ENCODE data around the gene IQCM. TPM values are rescaled to one million over a fixed set of nuclear protein-coding genes. Genes with fewer than 3 reads are reported as not detected.

IQCM gene
- polyA plus RNA-seq, 3 donors from 2014 or later, result not detected

DNA sequence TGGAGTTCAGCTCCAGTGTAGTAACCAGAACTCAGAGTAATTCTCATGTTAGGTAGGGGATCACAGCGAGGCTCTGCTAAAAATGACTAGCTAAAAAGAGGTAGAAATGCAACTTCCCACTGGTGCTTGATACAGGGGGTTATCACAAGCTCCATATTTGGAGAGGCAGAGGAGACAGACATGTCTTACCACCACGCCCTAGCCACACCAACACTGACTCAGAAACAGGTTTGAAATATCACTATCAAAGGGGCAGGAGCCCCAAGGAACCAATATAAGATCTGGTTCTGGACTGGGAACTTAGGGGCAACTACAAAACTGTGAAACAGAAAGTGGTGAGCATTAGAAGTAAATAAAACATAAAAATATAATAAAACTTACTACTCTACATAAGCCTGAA, 62.9 kb downstream of the IQCM start:
- Mint-ChIP-seq H3K27me3 (ENCODE audit: low read depth in 3 of 3) (no peaks in the 10 kb centered on the region), H3K9me3 (peaks cover 2 to 15% (median 8%) of the 10 kb centered on the region in 6 donors), H3K4me3 (no peak overlapping the region), H3K27ac (no peak overlapping the region), H3K4me1 (no peaks in the 10 kb centered on the region), H3K36me3 (peaks cover 0 to 5% (median 0%) of the 10 kb centered on the region in 3 donors)
- DNase-seq, result no peak

DNA sequence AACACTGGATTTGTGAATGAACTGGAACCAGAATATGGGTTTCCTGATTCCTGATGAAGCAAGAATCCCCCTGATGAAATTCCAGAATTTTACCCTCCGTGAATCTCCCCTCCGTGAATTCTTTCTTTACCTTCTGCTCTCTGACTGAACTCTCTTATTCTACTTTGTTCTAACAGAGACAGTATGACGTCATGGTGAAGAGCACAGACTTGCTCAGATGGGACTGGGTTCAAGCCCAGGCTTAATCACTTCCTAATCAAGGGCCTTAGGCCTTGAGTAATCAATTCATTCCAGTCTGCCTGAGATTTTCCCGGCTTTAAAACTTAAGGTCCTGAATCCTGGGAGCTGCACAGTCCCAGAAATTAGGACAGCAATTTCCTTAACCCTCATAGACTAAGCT, 64.5 kb downstream of the IQCM start:
- Mint-ChIP-seq H3K4me3 (no peak overlapping the region), H3K36me3 (peaks cover 0 to 5% (median 0%) of the 10 kb centered on the region in 3 donors), H3K27me3 (ENCODE audit: low read depth in 3 of 3) (no peaks in the 10 kb centered on the region), H3K4me1 (no peaks in the 10 kb centered on the region), H3K27ac (no peak overlapping the region), H3K9me3 (peaks cover 2 to 19% (median 10%) of the 10 kb centered on the region in 6 donors)
- no peak for DNase-seq

DNA sequence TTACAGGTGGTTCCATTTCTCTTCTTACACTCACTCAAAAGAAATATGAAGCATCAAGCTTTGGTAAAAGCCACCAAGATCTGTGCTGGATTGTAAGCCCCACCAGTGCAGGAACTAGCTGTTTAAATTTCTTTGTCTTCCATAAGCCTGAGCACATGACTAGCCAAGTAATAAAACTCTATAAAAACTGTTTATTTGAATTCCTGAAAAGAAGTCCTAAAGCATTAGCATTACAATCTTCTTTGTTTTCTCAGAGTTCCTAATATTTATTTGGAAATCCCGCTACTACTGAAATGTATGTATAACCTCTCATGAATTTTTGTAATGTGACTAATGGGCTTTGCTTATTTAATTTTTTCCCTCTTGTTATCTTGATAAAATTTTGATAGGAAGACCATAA, 65.9 kb downstream of the IQCM start:
- no peak overlapping the region for H3K4me3 Mint-ChIP-seq
- H3K27me3 Mint-ChIP-seq (ENCODE audit: low read depth in 3 of 3), result no peaks in the 10 kb centered on the region
- H3K36me3 Mint-ChIP-seq, result peaks cover 0 to 1% (median 0%) of the 10 kb centered on the region in 3 donors
- DNase-seq, result no peak
- no peak overlapping the region for H3K27ac Mint-ChIP-seq
- no peaks in the 10 kb centered on the region for H3K4me1 Mint-ChIP-seq
- H3K9me3 Mint-ChIP-seq, result peaks cover 2 to 15% (median 11%) of the 10 kb centered on the region in 6 donors

DNA sequence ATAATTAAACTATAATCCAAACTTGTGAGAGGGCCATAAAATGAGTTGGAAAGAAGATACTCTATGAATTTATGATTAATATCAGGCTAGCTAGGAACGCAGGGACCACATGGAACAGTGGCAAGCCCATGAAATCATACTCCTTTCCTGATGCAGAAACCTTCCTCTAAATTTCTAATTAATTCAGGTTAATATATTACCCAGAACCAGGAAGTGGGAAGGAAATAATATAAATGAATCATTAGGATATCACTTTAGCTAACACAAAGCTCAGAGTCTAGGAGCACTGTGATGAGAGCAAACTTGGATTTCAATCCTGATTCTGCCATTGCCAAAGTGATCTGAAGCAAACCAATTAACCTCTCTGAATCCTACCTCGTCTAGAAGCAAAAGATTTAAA, 68.0 kb downstream of the IQCM start:
- Mint-ChIP-seq H3K27me3 (ENCODE audit: low read depth in 3 of 3) (peaks cover 0 to 1% (median 0%) of the 10 kb centered on the region in 3 donors), H3K4me3 (no peak overlapping the region), H3K36me3 (no peaks in the 10 kb centered on the region), H3K27ac (no peak overlapping the region), H3K4me1 (no peaks in the 10 kb centered on the region), H3K9me3 (peaks cover 1 to 22% (median 9%) of the 10 kb centered on the region in 6 donors)
- no peak for DNase-seq

DNA sequence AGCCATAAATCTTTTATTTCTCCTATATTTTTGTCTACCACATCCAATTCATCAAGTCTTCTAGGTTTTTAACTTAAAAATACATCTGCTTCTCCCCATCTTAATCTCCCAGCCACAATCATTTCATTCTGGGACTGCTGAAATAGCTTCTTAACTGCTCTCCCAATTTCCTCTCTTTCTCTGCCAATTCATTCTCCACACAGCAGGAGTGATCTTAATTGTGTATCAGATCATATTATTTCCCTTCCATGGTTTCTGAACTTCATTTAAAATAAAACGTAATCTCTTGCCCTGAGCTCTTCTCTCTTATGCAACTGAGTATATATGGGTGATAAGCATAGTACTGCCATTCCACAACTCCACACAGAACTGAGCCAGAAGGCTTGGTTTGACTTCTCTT, 69.4 kb downstream of the IQCM start:
- Mint-ChIP-seq H3K27ac (no peak overlapping the region), H3K4me1 (no peaks in the 10 kb centered on the region)
- DNase-seq, result no peak

DNA sequence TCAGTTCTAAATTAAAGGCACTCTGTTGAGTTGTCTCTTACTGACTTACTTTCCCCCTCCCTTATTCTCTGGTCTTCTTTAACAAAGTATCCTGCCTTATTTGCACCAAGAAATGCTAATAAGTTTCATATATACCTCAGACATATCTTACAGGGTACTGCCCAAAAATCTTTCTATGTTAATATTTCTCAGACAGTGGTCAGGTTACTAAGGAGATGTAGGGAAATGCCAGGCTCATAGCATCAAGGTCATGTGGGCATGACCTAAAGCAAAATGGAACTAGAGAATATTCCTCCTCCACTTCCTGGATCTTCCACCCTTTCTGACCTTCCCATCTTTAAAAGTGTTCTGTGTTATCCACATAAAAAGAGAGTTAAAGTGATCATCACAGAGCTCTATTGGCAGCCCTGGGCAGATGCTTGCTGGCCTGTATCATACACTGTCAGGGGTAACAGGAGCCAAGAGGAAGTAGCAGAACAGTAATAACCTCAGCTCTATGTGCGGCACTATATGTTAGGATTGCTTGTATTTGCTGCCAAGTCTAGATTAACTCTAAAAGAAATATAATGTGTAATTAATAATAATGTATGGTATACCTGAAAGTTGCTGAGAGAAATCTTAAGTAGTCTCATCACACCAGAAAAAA, 74.3 kb downstream of the IQCM start:
- Mint-ChIP-seq H3K4me3 (no peak overlapping the region), H3K4me1 (no peaks in the 10 kb centered on the region), H3K36me3 (no peaks in the 10 kb centered on the region), H3K27ac (no peak overlapping the region), H3K27me3 (ENCODE audit: low read depth in 3 of 3) (peaks cover 0 to 1% (median 0%) of the 10 kb centered on the region in 3 donors), H3K9me3 (peaks cover under 1 to 18% (median 5%) of the 10 kb centered on the region in 6 donors)
- no peak for DNase-seq

More for the DNA sequence above, 69.4 kb downstream of the IQCM start:
- H3K4me3 Mint-ChIP-seq, result no peak overlapping the region
- H3K27me3 Mint-ChIP-seq (ENCODE audit: low read depth in 3 of 3), result peaks cover 0 to 1% (median 0%) of the 10 kb centered on the region in 3 donors
- no peaks in the 10 kb centered on the region for H3K36me3 Mint-ChIP-seq
- H3K9me3 Mint-ChIP-seq, result peaks cover 0 to 15% (median 7%) of the 10 kb centered on the region in 6 donors

DNA sequence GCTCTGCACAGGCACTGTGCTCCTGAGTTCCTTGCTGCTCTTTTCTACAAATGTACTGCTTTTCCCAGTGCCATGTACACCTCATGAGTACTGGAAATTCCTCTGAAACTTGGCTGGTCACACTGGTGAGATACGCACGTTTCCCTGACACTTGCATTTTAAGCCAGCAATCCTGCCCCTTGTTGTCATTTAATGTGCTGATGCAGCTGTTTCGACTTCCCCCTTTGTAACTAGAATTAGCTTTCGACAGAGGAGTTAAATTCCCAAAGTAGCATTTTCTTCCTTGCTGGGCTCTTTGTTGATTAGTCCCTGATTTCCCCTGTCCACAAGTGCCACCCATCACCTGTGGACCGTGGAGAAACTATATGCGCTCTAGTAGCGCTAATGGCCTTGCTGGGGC, 77.5 kb downstream of the IQCM start:
- Mint-ChIP-seq H3K27ac (no peak overlapping the region), H3K27me3 (ENCODE audit: low read depth in 3 of 3) (no peaks in the 10 kb centered on the region), H3K9me3 (peaks cover 2 to 9% (median 5%) of the 10 kb centered on the region in 6 donors), H3K4me1 (no peaks in the 10 kb centered on the region), H3K4me3 (no peak overlapping the region), H3K36me3 (no peaks in the 10 kb centered on the region)
- no peak for DNase-seq

DNA sequence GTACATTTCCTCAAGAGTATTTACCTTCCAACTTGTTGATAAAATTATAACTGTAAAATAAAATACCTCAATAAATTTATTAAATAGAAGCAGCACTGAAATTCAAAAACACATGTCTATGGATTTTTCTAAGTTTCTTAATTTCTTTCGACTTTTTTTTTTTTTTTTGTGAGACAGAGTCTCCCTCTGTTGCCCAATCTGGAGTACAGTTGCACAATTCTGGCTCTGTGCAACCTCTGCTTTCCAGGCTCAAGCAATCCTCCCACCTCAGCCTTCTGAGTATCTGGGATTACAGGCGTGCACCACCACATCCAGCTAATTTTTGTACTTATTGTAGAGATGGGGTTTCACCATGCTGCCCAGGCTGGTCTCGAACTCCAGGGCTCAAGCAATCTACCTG, 79.8 kb downstream of the IQCM start:
- no peak overlapping the region for H3K4me3 Mint-ChIP-seq
- H3K27ac Mint-ChIP-seq, result no peak overlapping the region

DNA sequence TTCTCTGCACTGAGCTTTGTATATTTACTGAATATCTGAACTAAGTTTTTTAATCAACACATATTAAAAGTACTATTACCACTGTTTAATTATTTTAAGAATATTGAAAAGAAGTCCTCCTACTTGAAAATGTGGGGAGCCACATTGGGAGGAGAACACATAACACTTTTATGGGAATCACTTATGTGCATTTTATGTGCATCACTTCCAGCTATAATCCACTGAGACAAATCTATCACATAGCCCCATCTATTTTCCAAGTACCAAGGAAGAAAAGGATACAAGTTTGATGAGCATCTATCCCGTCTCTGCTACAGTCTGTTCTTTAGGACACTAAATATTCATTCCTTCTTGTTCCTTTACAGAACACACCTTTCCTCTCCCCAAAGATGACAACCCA, 87.2 kb downstream of the IQCM start:
- no peak overlapping the region for H3K27ac Mint-ChIP-seq

More for the DNA sequence above, 79.8 kb downstream of the IQCM start:
- Mint-ChIP-seq H3K9me3 (peaks cover 6 to 15% (median 10%) of the 10 kb centered on the region in 6 donors), H3K4me1 (no peaks in the 10 kb centered on the region), H3K27me3 (ENCODE audit: low read depth in 3 of 3) (no peaks in the 10 kb centered on the region), H3K36me3 (no peaks in the 10 kb centered on the region)
- DNase-seq, result no peak

DNA sequence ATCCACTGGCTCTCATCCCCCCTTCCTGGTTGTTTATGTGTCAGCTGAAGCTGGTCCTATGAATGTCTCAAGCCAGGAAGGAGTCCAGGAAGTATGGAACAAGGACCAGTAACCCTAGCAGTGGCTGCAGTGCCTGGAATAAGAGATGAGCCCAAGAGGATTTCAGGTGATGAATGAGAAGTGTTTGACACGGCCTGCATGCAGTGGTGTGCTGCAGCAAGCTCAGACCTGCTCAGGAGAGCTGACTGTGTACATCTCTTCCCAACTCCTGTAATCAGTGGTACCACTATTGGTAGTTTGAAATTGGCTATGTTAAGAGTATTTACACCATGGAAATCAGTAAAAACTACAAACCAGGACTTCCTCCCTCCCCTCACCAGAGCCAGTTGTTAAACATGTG, 88.0 kb downstream of the IQCM start:
- Mint-ChIP-seq H3K27ac (no peak overlapping the region), H3K36me3 (no peaks in the 10 kb centered on the region), H3K9me3 (peaks cover 7 to 25% (median 9%) of the 10 kb centered on the region in 6 donors), H3K4me3 (no peak overlapping the region), H3K27me3 (ENCODE audit: low read depth in 3 of 3) (peaks cover 0 to 2% (median 0%) of the 10 kb centered on the region in 3 donors), H3K4me1 (no peaks in the 10 kb centered on the region)
- DNase-seq, result no peak

More for the DNA sequence above, 87.2 kb downstream of the IQCM start:
- Mint-ChIP-seq H3K9me3 (peaks cover 5 to 25% (median 9%) of the 10 kb centered on the region in 6 donors), H3K4me1 (no peaks in the 10 kb centered on the region), H3K27me3 (ENCODE audit: low read depth in 3 of 3) (peaks cover 0 to 2% (median 0%) of the 10 kb centered on the region in 3 donors), H3K4me3 (no peak overlapping the region), H3K36me3 (no peaks in the 10 kb centered on the region)
- DNase-seq, result no peak

DNA sequence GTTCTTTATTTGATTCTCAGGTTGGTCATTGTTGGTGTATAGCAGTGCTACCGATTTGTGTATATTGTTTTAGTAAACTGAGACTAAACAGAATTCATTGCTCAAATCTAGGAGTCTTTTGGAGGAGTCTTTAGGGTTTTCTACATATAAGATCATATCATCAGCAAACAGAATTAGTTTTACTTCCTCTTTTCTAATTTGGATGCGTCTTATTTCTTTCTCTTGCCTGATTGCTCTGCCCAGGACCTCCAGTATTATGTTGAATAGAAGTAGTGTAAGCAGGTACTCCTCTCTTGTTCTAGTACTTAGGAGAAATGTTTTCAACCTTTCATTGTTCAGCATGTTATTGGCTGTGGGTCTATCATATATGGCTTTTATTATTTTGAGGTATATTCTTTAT, 92.6 kb downstream of the IQCM start:
- Mint-ChIP-seq H3K27me3 (ENCODE audit: low read depth in 3 of 3) (peaks cover 0 to 4% (median 0%) of the 10 kb centered on the region in 3 donors), H3K27ac (no peak overlapping the region), H3K9me3 (peaks cover 2 to 13% (median 9%) of the 10 kb centered on the region in 6 donors), H3K4me1 (no peaks in the 10 kb centered on the region), H3K4me3 (no peak overlapping the region), H3K36me3 (no peaks in the 10 kb centered on the region)
- no peak for DNase-seq

DNA sequence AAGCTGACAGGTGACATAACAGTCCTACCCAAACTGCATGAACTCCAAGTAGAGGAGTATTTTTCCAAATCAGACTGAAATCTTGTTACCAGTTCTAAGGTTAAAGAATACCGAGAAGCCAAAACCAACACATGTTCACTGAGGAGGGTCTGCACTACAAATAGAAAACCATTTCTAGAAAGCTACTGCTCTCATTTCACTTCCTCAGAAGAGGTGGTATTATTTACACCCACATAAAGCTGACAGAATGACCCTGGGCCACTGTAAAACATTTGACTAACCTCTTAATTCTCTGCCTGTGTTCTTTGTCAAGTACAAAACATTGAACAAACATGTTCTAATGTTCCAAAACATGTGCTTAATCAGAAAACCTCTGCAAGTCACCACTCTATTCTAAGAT, 95.8 kb downstream of the IQCM start:
- no peak for DNase-seq
- Mint-ChIP-seq H3K36me3 (no peaks in the 10 kb centered on the region), H3K4me3 (no peak overlapping the region)

DNA sequence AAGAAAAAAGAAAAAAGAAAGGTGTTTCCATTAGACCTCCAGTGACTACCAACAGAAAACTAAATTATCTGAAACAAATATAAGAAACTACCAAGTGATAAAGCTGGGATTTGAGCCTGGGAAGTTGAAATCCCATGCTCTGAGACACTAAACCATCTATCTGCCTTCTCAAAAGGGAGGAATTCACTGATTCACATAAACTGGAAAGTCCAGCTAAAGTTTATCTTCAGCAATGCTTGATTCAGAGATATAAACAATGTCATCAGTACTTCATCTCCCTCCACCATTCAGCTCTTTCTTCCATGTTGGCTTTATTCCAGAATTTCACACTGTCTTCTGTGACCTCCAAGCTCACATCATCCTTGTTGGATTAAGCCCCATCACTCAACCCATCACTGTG, 96.3 kb downstream of the IQCM start:
- Mint-ChIP-seq H3K4me3 (no peak overlapping the region), H3K27me3 (ENCODE audit: low read depth in 3 of 3) (peaks cover 0 to 4% (median 0%) of the 10 kb centered on the region in 3 donors), H3K27ac (no peak overlapping the region), H3K4me1 (no peaks in the 10 kb centered on the region), H3K36me3 (no peaks in the 10 kb centered on the region), H3K9me3 (peaks cover 0 to 17% (median 9%) of the 10 kb centered on the region in 6 donors)
- no peak for DNase-seq

More for the DNA sequence above, 95.8 kb downstream of the IQCM start:
- Mint-ChIP-seq H3K9me3 (peaks cover 0 to 17% (median 9%) of the 10 kb centered on the region in 6 donors), H3K4me1 (no peaks in the 10 kb centered on the region), H3K27ac (no peak overlapping the region), H3K27me3 (ENCODE audit: low read depth in 3 of 3) (peaks cover 0 to 4% (median 0%) of the 10 kb centered on the region in 3 donors)

DNA sequence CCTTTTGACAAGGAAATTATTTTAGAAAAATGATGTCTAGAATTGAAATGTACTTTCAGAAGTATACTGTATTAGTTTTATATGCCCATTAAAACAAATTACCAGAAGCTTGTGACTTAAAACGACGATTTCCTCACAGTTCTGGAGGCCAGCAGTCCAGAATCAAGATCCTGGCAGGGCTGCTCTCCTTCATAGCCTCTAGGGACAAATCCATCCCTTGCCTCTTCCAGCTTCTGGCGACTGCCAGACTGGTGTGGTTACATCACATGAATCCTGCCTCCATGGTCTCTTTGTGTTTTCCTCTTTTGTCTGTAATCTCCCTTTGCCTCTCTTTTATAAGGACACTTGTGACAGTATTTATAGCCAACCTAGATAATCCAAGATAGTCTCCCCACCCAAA, 97.1 kb downstream of the IQCM start:
- no peaks in the 10 kb centered on the region for H3K36me3 Mint-ChIP-seq
- H3K27me3 Mint-ChIP-seq (ENCODE audit: low read depth in 3 of 3), result peaks cover 0 to 4% (median 0%) of the 10 kb centered on the region in 3 donors
- H3K4me3 Mint-ChIP-seq, result no peak overlapping the region
- H3K27ac Mint-ChIP-seq, result no peak overlapping the region
- H3K4me1 Mint-ChIP-seq, result no peaks in the 10 kb centered on the region
- peaks cover 2 to 20% (median 9%) of the 10 kb centered on the region in 6 donors for H3K9me3 Mint-ChIP-seq
- DNase-seq, result no peak

DNA sequence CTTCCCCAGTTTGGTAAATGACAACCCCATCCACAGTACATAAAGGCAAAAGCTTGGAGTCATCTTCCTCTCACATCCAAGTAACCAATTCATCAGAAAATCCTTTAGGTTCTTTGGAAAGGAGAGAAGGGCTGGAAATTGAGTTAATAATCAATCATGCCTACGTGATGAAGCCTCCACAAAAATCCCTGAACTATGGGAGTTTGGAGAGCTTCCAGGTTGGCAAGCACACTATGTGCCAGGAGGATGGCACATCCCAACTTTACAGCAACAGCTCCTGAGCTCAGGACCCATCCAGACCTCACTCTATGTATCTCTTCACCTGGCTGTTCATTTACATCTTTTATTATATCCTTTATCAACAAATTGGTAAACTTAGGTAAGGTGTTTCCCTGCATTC, 98.9 kb downstream of the IQCM start:
- peaks cover 4 to 22% (median 10%) of the 10 kb centered on the region in 6 donors for H3K9me3 Mint-ChIP-seq
- no peaks in the 10 kb centered on the region for H3K4me1 Mint-ChIP-seq
- H3K36me3 Mint-ChIP-seq, result no peaks in the 10 kb centered on the region
- H3K27me3 Mint-ChIP-seq (ENCODE audit: low read depth in 3 of 3), result peaks cover 0 to 5% (median 0%) of the 10 kb centered on the region in 3 donors
- no peak overlapping the region for H3K4me3 Mint-ChIP-seq
- no peak for DNase-seq
- H3K27ac Mint-ChIP-seq, result no peak overlapping the region
